ENCODE data around the gene PAWR.

Gene PAWR

GRCh38 chr12:79617696-79618095 is 73.1 kb downstream of the PAWR start:
- no peak overlapping the region for H3K4me3 Mint-ChIP-seq
- intact Hi-C loops (cut with micrococcal nuclease), result no loop called here

GRCh38 chr12:79615596-79616560 is 74.9 kb downstream of the PAWR start:
- no peak overlapping the region for H3K4me3 Mint-ChIP-seq
- no peaks in the 10 kb centered on the region for H3K27me3 Mint-ChIP-seq
- H3K4me1 Mint-ChIP-seq (ENCODE audit: low read depth), result no peaks in the 10 kb centered on the region
- H3K9me3 Mint-ChIP-seq, result no peaks in the 10 kb centered on the region
- no peaks in the 10 kb centered on the region for H3K36me3 Mint-ChIP-seq (ENCODE audit: low read depth)
- intact Hi-C loops (cut with micrococcal nuclease), result no loop called here
- no peak overlapping the region for H3K27ac Mint-ChIP-seq

More at GRCh38 chr12:79617696-79618095, 73.1 kb downstream of the PAWR start:
- Mint-ChIP-seq H3K9me3 (no peaks in the 10 kb centered on the region), H3K36me3 (ENCODE audit: low read depth) (no peaks in the 10 kb centered on the region), H3K27ac (no peak overlapping the region), H3K4me1 (ENCODE audit: low read depth) (no peaks in the 10 kb centered on the region), H3K27me3 (no peaks in the 10 kb centered on the region)

GRCh38 chr12:79614730-79615129 is 76.0 kb downstream of the PAWR start:
- Mint-ChIP-seq H3K27ac (no peak overlapping the region), H3K27me3 (no peaks in the 10 kb centered on the region), H3K9me3 (no peaks in the 10 kb centered on the region), H3K4me3 (no peak overlapping the region), H3K36me3 (ENCODE audit: low read depth) (no peaks in the 10 kb centered on the region), H3K4me1 (ENCODE audit: low read depth) (no peaks in the 10 kb centered on the region)
- intact Hi-C loops (cut with micrococcal nuclease), result no loop called here

- no peaks in the 10 kb centered on the region for H3K27me3 Mint-ChIP-seq
- H3K9me3 Mint-ChIP-seq, result no peaks in the 10 kb centered on the region
- no peak overlapping the region for H3K27ac Mint-ChIP-seq
- no peaks in the 10 kb centered on the region for H3K4me1 Mint-ChIP-seq (ENCODE audit: low read depth)
- no peaks in the 10 kb centered on the region for H3K36me3 Mint-ChIP-seq (ENCODE audit: low read depth)
- no peak overlapping the region for H3K4me3 Mint-ChIP-seq
- intact Hi-C loops (cut with micrococcal nuclease), result no loop called here
Measured at GRCh38 chr12:79601908-79602307, 88.9 kb downstream of the PAWR start.

GRCh38 chr12:79597910-79598309 is 92.9 kb downstream of the PAWR start:
- Mint-ChIP-seq H3K27ac (no peak overlapping the region), H3K9me3 (no peaks in the 10 kb centered on the region), H3K4me1 (ENCODE audit: low read depth) (no peaks in the 10 kb centered on the region), H3K36me3 (ENCODE audit: low read depth) (no peaks in the 10 kb centered on the region), H3K4me3 (no peak overlapping the region), H3K27me3 (no peaks in the 10 kb centered on the region)
- intact Hi-C loops (cut with micrococcal nuclease), result no loop called here

GRCh38 chr12:79596719-79597350 is 93.9 kb downstream of the PAWR start:
- Mint-ChIP-seq H3K9me3 (no peaks in the 10 kb centered on the region), H3K27ac (no peak overlapping the region), H3K36me3 (ENCODE audit: low read depth) (no peaks in the 10 kb centered on the region), H3K27me3 (no peaks in the 10 kb centered on the region), H3K4me1 (ENCODE audit: low read depth) (no peaks in the 10 kb centered on the region), H3K4me3 (no peak overlapping the region)
- intact Hi-C loops (cut with micrococcal nuclease), result no loop called here

GRCh38 chr12:79595273-79595672 is 95.5 kb downstream of the PAWR start:
- Mint-ChIP-seq H3K27me3 (no peaks in the 10 kb centered on the region), H3K4me1 (ENCODE audit: low read depth) (no peaks in the 10 kb centered on the region), H3K27ac (no peak overlapping the region), H3K36me3 (ENCODE audit: low read depth) (no peaks in the 10 kb centered on the region), H3K4me3 (no peak overlapping the region), H3K9me3 (no peaks in the 10 kb centered on the region)
- intact Hi-C loops (cut with micrococcal nuclease), result no loop called here

- intact Hi-C loops (cut with micrococcal nuclease), result no loop called here
- Mint-ChIP-seq H3K36me3 (ENCODE audit: low read depth) (no peaks in the 10 kb centered on the region), H3K27ac (no peak overlapping the region)
Measured at GRCh38 chr12:79592865-79593264, 97.9 kb downstream of the PAWR start.

GRCh38 chr12:79591988-79592387 is 98.8 kb downstream of the PAWR start:
- H3K4me3 Mint-ChIP-seq, result no peak overlapping the region
- H3K36me3 Mint-ChIP-seq (ENCODE audit: low read depth), result no peaks in the 10 kb centered on the region
- H3K27ac Mint-ChIP-seq, result no peak overlapping the region
- no peaks in the 10 kb centered on the region for H3K27me3 Mint-ChIP-seq
- H3K4me1 Mint-ChIP-seq (ENCODE audit: low read depth), result no peaks in the 10 kb centered on the region
- intact Hi-C loops (cut with micrococcal nuclease), result no loop called here
- H3K9me3 Mint-ChIP-seq, result no peaks in the 10 kb centered on the region

More at GRCh38 chr12:79592865-79593264, 97.9 kb downstream of the PAWR start:
- H3K4me1 Mint-ChIP-seq (ENCODE audit: low read depth), result no peaks in the 10 kb centered on the region
- no peaks in the 10 kb centered on the region for H3K27me3 Mint-ChIP-seq
- no peak overlapping the region for H3K4me3 Mint-ChIP-seq
- H3K9me3 Mint-ChIP-seq, result no peaks in the 10 kb centered on the region

GRCh38 chr12:79590751-79591150 is 100.0 kb downstream of the PAWR start:
- intact Hi-C loops (cut with micrococcal nuclease), result no loop called here
- H3K27me3 Mint-ChIP-seq, result no peaks in the 10 kb centered on the region
- no peak overlapping the region for H3K27ac Mint-ChIP-seq
- H3K9me3 Mint-ChIP-seq, result no peaks in the 10 kb centered on the region
- no peaks in the 10 kb centered on the region for H3K36me3 Mint-ChIP-seq (ENCODE audit: low read depth)
- H3K4me1 Mint-ChIP-seq (ENCODE audit: low read depth), result no peaks in the 10 kb centered on the region
- H3K4me3 Mint-ChIP-seq, result no peak overlapping the region

- Mint-ChIP-seq H3K4me3 (no peak overlapping the region), H3K27me3 (no peaks in the 10 kb centered on the region), H3K9me3 (no peaks in the 10 kb centered on the region), H3K27ac (no peak overlapping the region), H3K4me1 (ENCODE audit: low read depth) (no peaks in the 10 kb centered on the region), H3K36me3 (ENCODE audit: low read depth) (no peaks in the 10 kb centered on the region)
- intact Hi-C loops (cut with micrococcal nuclease), result no loop called here
Measured at GRCh38 chr12:79587368-79587767, 103.4 kb downstream of the PAWR start.

GRCh38 chr12:79585147-79585546 is 105.6 kb downstream of the PAWR start:
- intact Hi-C loops (cut with micrococcal nuclease), result no loop called here
- Mint-ChIP-seq H3K36me3 (ENCODE audit: low read depth) (no peaks in the 10 kb centered on the region), H3K4me3 (no peak overlapping the region), H3K9me3 (no peaks in the 10 kb centered on the region), H3K27me3 (no peaks in the 10 kb centered on the region), H3K27ac (no peak overlapping the region), H3K4me1 (ENCODE audit: low read depth) (no peaks in the 10 kb centered on the region)

- H3K9me3 Mint-ChIP-seq, result peaks cover 42% of the 10 kb centered on the region
- intact Hi-C loops (cut with micrococcal nuclease), result no loop called here
- no peaks in the 10 kb centered on the region for H3K4me1 Mint-ChIP-seq (ENCODE audit: low read depth)
- H3K4me3 Mint-ChIP-seq, result no peak overlapping the region
- H3K36me3 Mint-ChIP-seq (ENCODE audit: low read depth), result no peaks in the 10 kb centered on the region
- no peaks in the 10 kb centered on the region for H3K27me3 Mint-ChIP-seq
- H3K27ac Mint-ChIP-seq, result no peak overlapping the region
Measured at GRCh38 chr12:79573820-79574219, 116.9 kb downstream of the PAWR start.

GRCh38 chr12:79569679-79570078 is 121.1 kb downstream of the PAWR start:
- intact Hi-C loops (cut with micrococcal nuclease), result no loop called here
- no peaks in the 10 kb centered on the region for H3K27me3 Mint-ChIP-seq
- no peak overlapping the region for H3K27ac Mint-ChIP-seq
- peaks cover 22% of the 10 kb centered on the region for H3K4me1 Mint-ChIP-seq (ENCODE audit: low read depth)
- no peaks in the 10 kb centered on the region for H3K36me3 Mint-ChIP-seq (ENCODE audit: low read depth)
- H3K9me3 Mint-ChIP-seq, result peaks cover 25% of the 10 kb centered on the region
- H3K4me3 Mint-ChIP-seq, result no peak overlapping the region
